ENCODE results near the gene GOLGA8B. TPM values are rescaled to one million over a fixed set of nuclear protein-coding genes. Genes with fewer than 3 reads are reported as not detected.

The GOLGA8B gene
- total RNA-seq, 1 donor from 2014 or later: 11.8 TPM

- Histone ChIP-seq H3K36me3 (no peaks in the 10 kb centered on the region), H3K27me3 (ENCODE audit: low read depth) (no peaks in the 10 kb centered on the region), H3K4me1 (peaks cover 20% of the 10 kb centered on the region), H3K27ac (replicated peaks) (no peak overlapping the region), H3K9me3 (replicated peaks) (no peaks in the 10 kb centered on the region), H3K4me3 (no peak overlapping the region)
- intact Hi-C loops (cut with micrococcal nuclease): no loop called here
- no peak for DNase-seq
- TF ChIP-seq, protein P1, sequence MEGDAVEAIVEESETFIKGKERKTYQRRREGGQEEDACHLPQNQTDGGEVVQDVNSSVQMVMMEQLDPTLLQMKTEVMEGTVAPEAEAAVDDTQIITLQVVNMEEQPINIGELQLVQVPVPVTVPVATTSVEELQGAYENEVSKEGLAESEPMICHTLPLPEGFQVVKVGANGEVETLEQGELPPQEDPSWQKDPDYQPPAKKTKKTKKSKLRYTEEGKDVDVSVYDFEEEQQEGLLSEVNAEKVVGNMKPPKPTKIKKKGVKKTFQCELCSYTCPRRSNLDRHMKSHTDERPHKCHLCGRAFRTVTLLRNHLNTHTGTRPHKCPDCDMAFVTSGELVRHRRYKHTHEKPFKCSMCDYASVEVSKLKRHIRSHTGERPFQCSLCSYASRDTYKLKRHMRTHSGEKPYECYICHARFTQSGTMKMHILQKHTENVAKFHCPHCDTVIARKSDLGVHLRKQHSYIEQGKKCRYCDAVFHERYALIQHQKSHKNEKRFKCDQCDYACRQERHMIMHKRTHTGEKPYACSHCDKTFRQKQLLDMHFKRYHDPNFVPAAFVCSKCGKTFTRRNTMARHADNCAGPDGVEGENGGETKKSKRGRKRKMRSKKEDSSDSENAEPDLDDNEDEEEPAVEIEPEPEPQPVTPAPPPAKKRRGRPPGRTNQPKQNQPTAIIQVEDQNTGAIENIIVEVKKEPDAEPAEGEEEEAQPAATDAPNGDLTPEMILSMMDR (IDR thresholded peaks at IDR 0.05; ENCODE audit: borderline replicate concordance): no peak
Measured at GRCh38 chr15:34613301-34613700, 29.9 kb upstream of the GOLGA8B start.

- Histone ChIP-seq H3K36me3 (no peaks in the 10 kb centered on the region), H3K9me3 (replicated peaks) (no peaks in the 10 kb centered on the region), H3K27me3 (ENCODE audit: low read depth) (no peaks in the 10 kb centered on the region), H3K27ac (replicated peaks) (peak overlapping the region; percentile 41), H3K4me1 (peaks cover 20% of the 10 kb centered on the region), H3K4me3 (no peak overlapping the region)
- TF ChIP-seq, protein P1 (IDR thresholded peaks at IDR 0.05; ENCODE audit: borderline replicate concordance): peak; percentile 48
- intact Hi-C loops (cut with micrococcal nuclease): no loop called here
- DNase-seq: no peak
Measured at GRCh38 chr15:34610354-34610753, 26.9 kb upstream of the GOLGA8B start.

- no peaks in the 10 kb centered on the region for H3K27me3 ChIP-seq (ENCODE audit: low read depth)
- H3K9me3 ChIP-seq (replicated peaks): no peaks in the 10 kb centered on the region
- H3K36me3 ChIP-seq: no peaks in the 10 kb centered on the region
- peaks cover 20% of the 10 kb centered on the region for H3K4me1 ChIP-seq
- H3K4me3 ChIP-seq: no peak overlapping the region
- TF ChIP-seq, protein P1 (IDR thresholded peaks at IDR 0.05; ENCODE audit: borderline replicate concordance): no peak
- peak overlapping the region; percentile 41 for H3K27ac ChIP-seq (replicated peaks)
- DNase-seq: no peak
- intact Hi-C loops (cut with micrococcal nuclease): no loop called here
Measured at GRCh38 chr15:34609102-34610057, 25.9 kb upstream of the GOLGA8B start.

DNA sequence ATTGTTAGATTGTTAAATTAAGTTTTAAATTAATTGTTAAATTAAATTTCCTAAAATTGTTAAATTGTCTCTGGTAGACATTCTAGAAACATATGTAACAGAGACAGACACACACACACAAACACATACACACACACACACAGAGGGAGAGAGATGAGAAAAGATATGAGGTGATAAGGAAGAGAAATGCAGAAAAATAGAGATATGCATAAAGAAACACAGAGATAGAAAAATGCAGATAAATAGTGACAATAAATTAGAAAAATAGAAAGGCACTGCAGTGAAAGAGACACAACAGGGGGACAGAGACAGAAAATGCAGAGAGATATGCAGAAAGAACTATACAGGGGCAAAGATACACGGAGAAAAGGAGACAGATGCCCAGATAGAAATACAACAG lies 25.1 kb upstream of the GOLGA8B start:
- no peak overlapping the region for H3K4me3 ChIP-seq
- no peaks in the 10 kb centered on the region for H3K9me3 ChIP-seq (replicated peaks)
- TF ChIP-seq, protein P1 (IDR thresholded peaks at IDR 0.05; ENCODE audit: borderline replicate concordance): no peak
- H3K27ac ChIP-seq (replicated peaks): no peak overlapping the region
- H3K27me3 ChIP-seq (ENCODE audit: low read depth): no peaks in the 10 kb centered on the region
- intact Hi-C loops (cut with micrococcal nuclease): no loop called here
- peaks cover 20% of the 10 kb centered on the region for H3K4me1 ChIP-seq
- no peak for DNase-seq
- no peaks in the 10 kb centered on the region for H3K36me3 ChIP-seq

GRCh38 chr15:34607832-34608231 lies 24.4 kb upstream of the GOLGA8B start:
- Histone ChIP-seq H3K4me3 (no peak overlapping the region), H3K27me3 (ENCODE audit: low read depth) (no peaks in the 10 kb centered on the region), H3K36me3 (no peaks in the 10 kb centered on the region), H3K9me3 (replicated peaks) (no peaks in the 10 kb centered on the region), H3K4me1 (peaks cover 20% of the 10 kb centered on the region), H3K27ac (replicated peaks) (no peak overlapping the region)
- no peak for DNase-seq
- TF ChIP-seq, protein P1 (IDR thresholded peaks at IDR 0.05; ENCODE audit: borderline replicate concordance): no peak
- intact Hi-C loops (cut with micrococcal nuclease): no loop called here

All from left ventricle myocardium inferior (tissue), 1 donor.